K562 (cell line): ENCODE results near the gene PDZRN3. TPM values are rescaled to one million over a fixed set of nuclear protein-coding genes. Genes with fewer than 3 reads are reported as not detected.

ENCODE experiments used
- ATAC-seq: fragments of 200-7000 bp; cut with Tn5 transposase; 3 replicates; pipeline ENCODE4 v1.9.1; 2020; ENCODE audit warnings: moderate library complexity
- BruUV-seq: library from RNA; stranded (reverse); fragments of 400-500 nt; replicated peaks from 2 replicates; lab custom pipeline; 2021; lab: Mats Ljungman, UMichigan
- CTCF ChIA-PET: fragments of 300-600 bp; formaldehyde crosslinking; extraction: SDS; loops from one replicate; lab custom pipeline; 2021; ENCODE audit warnings: low intra/inter-chr PET ratio; lab: Yijun Ruan, JAX
- POLR2A ChIA-PET: fragments of 300-600, 350-650 bp; sonication (Branson Sonifier 250); formaldehyde crosslinking; extraction: SDS; loops from one replicate; lab custom pipeline; 2021; ENCODE audit warnings: antibody characterized with exemption, inconsistent platforms; lab: Yijun Ruan, JAX
- DNase-seq, 4 experiments: peaks; one replicate each; pipeline versions ENCODE4 v3.0.0 to v3.0.0-alpha.2; 2011 to 2018; ENCODE audit warnings: low spot score in 3 of 4, mixed read lengths in 3 of 4; ENCODE audit errors: extremely low read depth in 1 of 4
- FAIRE-seq: peaks from 2 replicates; lab custom pipeline; 2011; peaks lifted over from hg19 to GRCh38; lab: Jason Lieb, UNC
- H2AFZ ChIP-seq: 2 replicates; pipeline ENCODE4 v1.6.0; 2011; ENCODE audit warnings: low read depth, low read length, control low read depth, inconsistent platforms
- H3K27ac ChIP-seq: fragments of 200-600 bp; 3 replicates; pipeline ENCODE4 v1.8.0; 2011; ENCODE audit warnings: low read depth, mild to moderate bottlenecking, control low read depth, inconsistent platforms, low read length, moderate library complexity, mixed read lengths; ENCODE audit errors: extremely low read depth
- H3K27me3 ChIP-seq, 2 experiments: fragments of 300-600 bp in 1 of 2; 2 replicates in 1 of 2; 3 replicates in 1 of 2; pipeline versions ENCODE4 v1.6.0 to v1.8.0; 2011; ENCODE audit warnings: inconsistent platforms in 2 of 2, low read length in 2 of 2, mild to moderate bottlenecking in 1 of 2, mixed read lengths in 1 of 2, moderate library complexity in 1 of 2; ENCODE audit not compliant: control insufficient read depth in 2 of 2, insufficient read depth in 2 of 2
- H3K36me3 ChIP-seq: fragments of 300-600 bp; 3 replicates; pipeline ENCODE4 v1.8.0; 2011; ENCODE audit warnings: mild to moderate bottlenecking, low read length, inconsistent platforms; ENCODE audit not compliant: control insufficient read depth, insufficient read depth
- H3K4me1 ChIP-seq, 2 experiments: fragments of 200-600 bp in 1 of 2; replicated peaks in 1 of 2; 2 replicates in 1 of 2; 3 replicates in 1 of 2; pipeline versions ENCODE4 v1.5.1 to v1.8.0; 2011; ENCODE audit warnings: inconsistent platforms in 2 of 2, low read length in 2 of 2, mild to moderate bottlenecking in 1 of 2, mixed read lengths in 1 of 2, moderate library complexity in 1 of 2; ENCODE audit not compliant: control insufficient read depth in 2 of 2, insufficient read depth in 2 of 2
- H3K4me2 ChIP-seq: 2 replicates; pipeline ENCODE4 v1.6.1; 2011; ENCODE audit warnings: low read length, control low read depth, inconsistent platforms, mixed read lengths; ENCODE audit not compliant: insufficient read depth
- H3K4me3 ChIP-seq: fragments of 200-600 bp; sonication (generic), shearing (Covaris generic); 2 replicates; pipeline ENCODE4 v1.5.1; 2016; ENCODE audit warnings: control low read depth, inconsistent platforms
- H3K79me2 ChIP-seq: fragments of 200-600 bp; 3 replicates; pipeline ENCODE4 v1.8.0; 2011; ENCODE audit warnings: low read length, inconsistent platforms; ENCODE audit not compliant: control insufficient read depth, insufficient read depth
- H3K9ac ChIP-seq, 2 experiments: 2 replicates each; pipeline versions ENCODE4 v1.6.0 to v1.6.1; 2011; ENCODE audit warnings: low read depth in 2 of 2, low read length in 2 of 2, control low read depth in 1 of 2, inconsistent platforms in 1 of 2, mild to moderate bottlenecking in 1 of 2, mixed read lengths in 1 of 2; ENCODE audit not compliant: insufficient read depth in 1 of 2
- H3K9me1 ChIP-seq: one replicate; pipeline ENCODE4 v1.6.0; 2011; ENCODE audit warnings: inconsistent platforms, mild to moderate bottlenecking, low read length, moderate library complexity; ENCODE audit not compliant: control insufficient read depth, insufficient read depth
- H3K9me3 ChIP-seq: replicated peaks from 2 replicates; pipeline ENCODE4 v1.5.1; 2011; ENCODE audit warnings: low read depth, low read length, inconsistent platforms; ENCODE audit not compliant: control insufficient read depth, insufficient read depth
- H4K20me1 ChIP-seq: replicated peaks from 2 replicates; pipeline ENCODE4 v1.6.1; 2011; ENCODE audit warnings: low read length, inconsistent platforms, mixed read lengths; ENCODE audit not compliant: control insufficient read depth, insufficient read depth
- ASH1L ChIP-seq: fragments of 450-650 bp; IDR thresholded peaks from 2 replicates; pipeline ENCODE4 v1.6.1; 2018; ENCODE audit warnings: borderline replicate concordance, mild to moderate bottlenecking, low read depth; ENCODE audit not compliant: partially characterized antibody
- HLTF ChIP-seq: fragments of 450-650 bp; IDR thresholded peaks from 2 replicates; pipeline ENCODE4 v1.6.1; 2016
- HNRNPH1 ChIP-seq: fragments of 200-400 bp; formaldehyde crosslinking; optimal IDR thresholded peaks from 2 replicates; pipeline ENCODE3; 2017; ENCODE audit warnings: low read depth, mild to moderate bottlenecking, low read length, moderate library complexity
- HNRNPUL1 ChIP-seq: fragments of 200-400 bp; formaldehyde crosslinking; IDR thresholded peaks from 2 replicates; pipeline ENCODE4 v1.6.1; 2017; ENCODE audit warnings: low read length
- ILK ChIP-seq: fragments of 450-650 bp; IDR thresholded peaks from 2 replicates; pipeline ENCODE4 v1.6.1; 2016; ENCODE audit warnings: missing genetic modification characterization, low read depth, mild to moderate bottlenecking, missing compliant biosample characterization, moderate library complexity, borderline replicate concordance
- MCM7 ChIP-seq, 2 experiments: fragments of 450-650 bp; IDR thresholded peaks; 2 replicates each; pipeline ENCODE4 v1.6.1; 2016 to 2018
- NR2F6 ChIP-seq: fragments of 450-650 bp; formaldehyde crosslinking; IDR thresholded peaks from 2 replicates; pipeline ENCODE4 v1.4.0; 2020; ENCODE audit warnings: mild to moderate bottlenecking
- RB1 ChIP-seq: fragments of 450-650 bp; IDR thresholded peaks from 2 replicates; pipeline ENCODE4 v1.6.1; 2017; ENCODE audit warnings: low read depth, mild to moderate bottlenecking
- SIX5 ChIP-seq, 2 experiments: IDR thresholded peaks; 2 replicates each; pipeline ENCODE4 v1.6.1; 2011; ENCODE audit warnings: low read length in 2 of 2, borderline replicate concordance in 1 of 2, low read depth in 1 of 2, mild to moderate bottlenecking in 1 of 2, moderate library complexity in 1 of 2; ENCODE audit not compliant: insufficient read depth in 1 of 2
- SMARCA5 ChIP-seq: fragments of 450-650 bp; IDR thresholded peaks from 2 replicates; pipeline ENCODE4 v1.6.1; 2016
- WHSC1 ChIP-seq: IDR thresholded peaks from one replicate; pipeline ENCODE4 v1.6.1; 2012; ENCODE audit warnings: low read length, control low read depth, inconsistent platforms
- ZFP30 ChIP-seq: fragments of 250-450 bp; sonication (Bioruptor Pico); IDR thresholded peaks from 2 replicates; pipeline ENCODE4 v1.8.0; 2022; ENCODE audit warnings: moderate library complexity, mild to moderate bottlenecking, inconsistent platforms, borderline replicate concordance
- ZFP36 ChIP-seq: fragments of 150-350 bp; IDR thresholded peaks from 2 replicates; pipeline ENCODE4 v1.6.1; 2018; ENCODE audit warnings: low read length, low read depth; ENCODE audit not compliant: partially characterized antibody
- ZNF140 ChIP-seq: fragments of 250-450 bp; sonication (Bioruptor Pico); IDR thresholded peaks from 2 replicates; pipeline ENCODE4 v1.8.0; 2021; ENCODE audit warnings: moderate library complexity, mild to moderate bottlenecking, inconsistent platforms
- ZNF24 ChIP-seq: fragments of 450-650 bp; IDR thresholded peaks from 2 replicates; pipeline ENCODE4 v1.6.1; 2016
- WGBS: fragments of 100-300 bp; shearing (Covaris generic); methylation state at CpG from one replicate; pipeline ENCODE4 v1.1.6; 2016; ENCODE audit warnings: low coverage, mixed read lengths; ENCODE audit not compliant: insufficient coverage; ENCODE audit errors: missing lambda C conversion rate; 5-methylcytosine and 5-hydroxymethylcytosine counted together
- in situ Hi-C: fragments of 300-500 bp; cut with MboI; formaldehyde crosslinking; loops from 4 replicates; pipeline ENCODE4 v1.15.0; 2018; ENCODE audit warnings: inconsistent platforms, mixed read lengths
- intact Hi-C: fragments of 100-400 bp; cut with micrococcal nuclease; formaldehyde crosslinking; loops from 2 replicates; pipeline ENCODE4 v1.14.2; 2022
- polyA plus RNA-seq, 8 experiments: library from polyadenylated mRNA; depleted of rRNA in 4 of 8; stranded (reverse) in 5 of 8; unstranded in 3 of 8; fragments of >200 nt; fragmentation: Nextera tagmentation in 2 of 8; fragmentation: Illumina TruSeq in 1 of 8; extraction: Ambion mirVana in 2 of 8; extraction: Trizol in 1 of 8; gene quantifications; 2 replicates each; pipeline versions ENCODE4 v1.2.1 to v1.2.3, GENCODE V29; 2011 to 2014; ENCODE audit warnings: inconsistent platforms in 1 of 8, missing spikeins in 1 of 8
- total RNA-seq, 7 experiments: library from RNA; depleted of rRNA in 6 of 7; stranded (reverse); fragments of >200 nt in 6 of 7; fragmentation: Illumina TruSeq in 2 of 7; extraction: Trizol in 2 of 7; gene quantifications; 2 replicates each; pipeline versions ENCODE4 v1.2.1 to v1.2.3, GENCODE V29; 2011 to 2021; ENCODE audit warnings: low replicate concordance in 1 of 7
- TF ChIP-seq, protein P1 (sequence below): fragments of 250-450 bp; sonication (Bioruptor Pico); IDR thresholded peaks from 2 replicates; pipeline ENCODE4 v1.4.0; 2020; ENCODE audit warnings: borderline replicate concordance
- TF ChIP-seq, protein P2 (sequence below): fragments of 250-450 bp; sonication (Bioruptor Pico); IDR thresholded peaks from 2 replicates; pipeline ENCODE4 v1.8.0; 2021; ENCODE audit warnings: moderate library complexity, mild to moderate bottlenecking, inconsistent platforms
- TF ChIP-seq, protein P3 (sequence below): fragments of 250-450 bp; sonication (Bioruptor Pico); IDR thresholded peaks from 2 replicates; pipeline ENCODE4 v1.9.0; 2021; ENCODE audit warnings: mild to moderate bottlenecking
- TF ChIP-seq, protein P4 (sequence below): fragments of 450-650 bp; formaldehyde crosslinking; IDR thresholded peaks from 2 replicates; pipeline ENCODE4 v1.4.0; 2022; ENCODE audit warnings: mild to moderate bottlenecking, moderate library complexity

Gene PDZRN3
- total and polyA plus RNA-seq, 9 of the 15 experiments (the other 6 are each of a cell fraction or from before 2014, with no cell fraction given) = 0.16 TPM; not detected in 8

DNA sequence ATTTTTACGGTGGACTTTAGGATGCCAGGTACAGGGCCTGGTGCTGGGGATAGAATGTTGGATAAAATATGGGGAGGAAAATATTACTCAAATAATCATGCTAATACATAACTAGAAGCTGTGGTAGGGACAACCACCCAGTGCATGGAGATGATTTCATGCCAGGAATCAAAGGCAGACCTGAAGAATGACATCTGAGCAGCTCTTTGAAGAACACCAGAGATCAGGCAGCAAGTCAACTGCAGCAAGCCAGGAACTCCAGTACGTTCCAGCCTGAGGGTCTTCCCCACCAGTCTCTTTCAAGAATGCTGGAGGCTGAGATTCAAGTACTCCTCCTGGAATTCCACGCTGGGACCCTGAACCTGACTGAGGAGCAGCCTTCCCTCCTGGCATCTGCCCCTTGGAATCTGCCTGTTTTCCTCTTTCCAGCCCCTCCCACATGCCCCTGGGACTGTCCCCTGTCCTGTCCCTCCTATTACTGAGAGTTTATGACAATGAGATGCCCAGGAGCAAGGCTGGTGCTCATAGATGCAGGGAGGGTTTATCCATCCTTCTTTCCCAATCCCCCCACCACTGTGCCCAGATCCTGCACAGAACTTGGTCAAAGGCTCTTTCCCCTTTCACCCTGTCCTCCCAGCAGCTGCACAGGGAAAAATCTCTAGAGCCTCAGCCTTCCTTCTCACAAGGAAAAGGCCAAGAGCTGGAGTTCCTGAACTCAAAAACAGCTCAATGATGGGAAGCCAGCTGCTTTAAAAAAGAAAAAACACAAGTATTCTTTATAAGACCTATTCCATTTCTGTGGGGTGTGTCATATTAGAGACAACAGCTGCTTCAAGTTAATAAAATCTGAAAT lies 68.0 kb downstream of the PDZRN3 start:
- no peak overlapping the region for H3K9ac ChIP-seq
- WGBS = 0% methylated on average over 3 of the region's 3 CpGs
- H3K9me3 ChIP-seq = no peaks in the 10 kb centered on the region
- no peak for TF ChIP-seq RB1
- TF ChIP-seq HLTF = no peak
- no peak for TF ChIP-seq SIX5 (IDR thresholded peaks at IDR 0.05; ENCODE audit: borderline replicate concordance in 1 of 2, insufficient read depth in 1 of 2, low read depth in 1 of 2, low read length in 2 of 2)
- TF ChIP-seq WHSC1 = no peak
- TF ChIP-seq NR2F6 (CRISPR knock-in tag) = no peak
- no peak for TF ChIP-seq ZFP30 (CRISPR knock-in tag)
- no peak for TF ChIP-seq SMARCA5
- TF ChIP-seq, protein P1, sequence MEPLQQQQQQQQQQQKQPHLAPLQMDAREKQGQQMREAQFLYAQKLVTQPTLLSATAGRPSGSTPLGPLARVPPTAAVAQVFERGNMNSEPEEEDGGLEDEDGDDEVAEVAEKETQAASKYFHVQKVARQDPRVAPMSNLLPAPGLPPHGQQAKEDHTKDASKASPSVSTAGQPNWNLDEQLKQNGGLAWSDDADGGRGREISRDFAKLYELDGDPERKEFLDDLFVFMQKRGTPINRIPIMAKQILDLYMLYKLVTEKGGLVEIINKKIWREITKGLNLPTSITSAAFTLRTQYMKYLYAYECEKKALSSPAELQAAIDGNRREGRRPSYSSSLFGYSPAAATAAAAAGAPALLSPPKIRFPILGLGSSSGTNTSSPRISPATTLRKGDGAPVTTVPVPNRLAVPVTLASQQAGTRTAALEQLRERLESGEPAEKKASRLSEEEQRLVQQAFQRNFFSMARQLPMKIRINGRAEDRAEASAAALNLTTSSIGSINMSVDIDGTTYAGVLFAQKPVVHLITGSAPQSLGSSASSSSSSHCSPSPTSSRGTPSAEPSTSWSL (CRISPR knock-in tag) = no peak
- TF ChIP-seq, protein P2, sequence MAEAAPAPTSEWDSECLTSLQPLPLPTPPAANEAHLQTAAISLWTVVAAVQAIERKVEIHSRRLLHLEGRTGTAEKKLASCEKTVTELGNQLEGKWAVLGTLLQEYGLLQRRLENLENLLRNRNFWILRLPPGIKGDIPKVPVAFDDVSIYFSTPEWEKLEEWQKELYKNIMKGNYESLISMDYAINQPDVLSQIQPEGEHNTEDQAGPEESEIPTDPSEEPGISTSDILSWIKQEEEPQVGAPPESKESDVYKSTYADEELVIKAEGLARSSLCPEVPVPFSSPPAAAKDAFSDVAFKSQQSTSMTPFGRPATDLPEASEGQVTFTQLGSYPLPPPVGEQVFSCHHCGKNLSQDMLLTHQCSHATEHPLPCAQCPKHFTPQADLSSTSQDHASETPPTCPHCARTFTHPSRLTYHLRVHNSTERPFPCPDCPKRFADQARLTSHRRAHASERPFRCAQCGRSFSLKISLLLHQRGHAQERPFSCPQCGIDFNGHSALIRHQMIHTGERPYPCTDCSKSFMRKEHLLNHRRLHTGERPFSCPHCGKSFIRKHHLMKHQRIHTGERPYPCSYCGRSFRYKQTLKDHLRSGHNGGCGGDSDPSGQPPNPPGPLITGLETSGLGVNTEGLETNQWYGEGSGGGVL (CRISPR knock-in tag) = no peak
- TF ChIP-seq, protein P3, sequence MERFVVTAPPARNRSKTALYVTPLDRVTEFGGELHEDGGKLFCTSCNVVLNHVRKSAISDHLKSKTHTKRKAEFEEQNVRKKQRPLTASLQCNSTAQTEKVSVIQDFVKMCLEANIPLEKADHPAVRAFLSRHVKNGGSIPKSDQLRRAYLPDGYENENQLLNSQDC = no peak
- no peak for TF ChIP-seq ZFP36
- no peak for TF ChIP-seq ZNF24
- TF ChIP-seq ASH1L = no peak
- TF ChIP-seq ZNF140 (CRISPR knock-in tag) = no peak
- no peak for TF ChIP-seq HNRNPUL1
- TF ChIP-seq MCM7 (IDR thresholded peaks at IDR 0.05) = no peak
- no peak for TF ChIP-seq HNRNPH1
- TF ChIP-seq ILK (tag) = no peak
- TF ChIP-seq, protein P4, sequence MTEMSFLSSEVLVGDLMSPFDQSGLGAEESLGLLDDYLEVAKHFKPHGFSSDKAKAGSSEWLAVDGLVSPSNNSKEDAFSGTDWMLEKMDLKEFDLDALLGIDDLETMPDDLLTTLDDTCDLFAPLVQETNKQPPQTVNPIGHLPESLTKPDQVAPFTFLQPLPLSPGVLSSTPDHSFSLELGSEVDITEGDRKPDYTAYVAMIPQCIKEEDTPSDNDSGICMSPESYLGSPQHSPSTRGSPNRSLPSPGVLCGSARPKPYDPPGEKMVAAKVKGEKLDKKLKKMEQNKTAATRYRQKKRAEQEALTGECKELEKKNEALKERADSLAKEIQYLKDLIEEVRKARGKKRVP (CRISPR knock-in tag) = no peak
- POLR2A ChIA-PET = interaction anchor here (0.7 to 1.2 kb wide), 2 partner anchors 11 to 68 kb away, joined by 3 to 4 read pairs; no protein-coding TSS in a partner anchor
- in situ Hi-C loops (no loop called here), intact Hi-C loops (no loop called here)
- CTCF ChIA-PET = no interaction called here
- H4K20me1 ChIP-seq = no peaks in the 10 kb centered on the region
- ATAC-seq (no peak), FAIRE-seq (no peak), DNase-seq (no peak)
- H3K36me3 ChIP-seq = no peaks in the 10 kb centered on the region
- no peak overlapping the region for H3K4me3 ChIP-seq
- no peaks in the 10 kb centered on the region for H3K27me3 ChIP-seq
- H3K9me1 ChIP-seq = no peaks in the 10 kb centered on the region
- no peak overlapping the region for H3K27ac ChIP-seq
- BruUV-seq = no TSS peak
- no peaks in the 10 kb centered on the region for H3K79me2 ChIP-seq
- no peaks in the 10 kb centered on the region for H3K4me1 ChIP-seq
- no peak overlapping the region for H2AFZ ChIP-seq
- no peak overlapping the region for H3K4me2 ChIP-seq
